Activated CD4-positive, alpha-beta T cell treated with anti-CD3 and anti-CD28 coated beads, Interleukin-2, amount 50 U/mL, for 1 hour (primary cell): ENCODE measurements around the gene PPA2.
"Not testable (repeated sequence)": the region's sequence is repeated elsewhere in the genome, so short reads cannot be mapped to it uniquely, and the experiment has no call there.

Source experiments
- DNase-seq: peaks from one replicate; pipeline ENCODE4 v3.0.0-alpha.2; 2020

The PPA2 gene

GRCh38 chr4:105458001-105458400 lies 15.9 kb downstream of the PPA2 start:
- DNase-seq = no peak

GRCh38 chr4:105455998-105456397 lies 17.9 kb downstream of the PPA2 start:
- DNase-seq = no peak

GRCh38 chr4:105455182-105455581 lies 18.7 kb downstream of the PPA2 start:
- no peak for DNase-seq

GRCh38 chr4:105453550-105454205 lies 20.2 kb downstream of the PPA2 start:
- DNase-seq = no peak

GRCh38 chr4:105451346-105451745 lies 22.5 kb downstream of the PPA2 start:
- DNase-seq = no peak

- DNase-seq = no peak
Measured at GRCh38 chr4:105440890-105441289, 33.0 kb downstream of the PPA2 start.

- no peak for DNase-seq
Measured at GRCh38 chr4:105437637-105438036, 36.2 kb downstream of the PPA2 start.

GRCh38 chr4:105436414-105436813 lies 37.4 kb downstream of the PPA2 start:
- DNase-seq = no peak

- DNase-seq = no peak
Measured at GRCh38 chr4:105434940-105435339, 38.9 kb downstream of the PPA2 start.

GRCh38 chr4:105433421-105433820 lies 40.4 kb downstream of the PPA2 start:
- DNase-seq = no peak

GRCh38 chr4:105432438-105432837 lies 41.4 kb downstream of the PPA2 start:
- DNase-seq = no peak

- no peak for DNase-seq
Measured at GRCh38 chr4:105430811-105431210, 43.1 kb downstream of the PPA2 start.

GRCh38 chr4:105426187-105426897 lies 47.5 kb downstream of the PPA2 start:
- DNase-seq = no peak

GRCh38 chr4:105422207-105422920 lies 51.5 kb downstream of the PPA2 start:
- DNase-seq = no peak

GRCh38 chr4:105417624-105418023 lies 56.2 kb downstream of the PPA2 start:
- DNase-seq = no peak

- DNase-seq = no peak
Measured at GRCh38 chr4:105415281-105415744, 58.5 kb downstream of the PPA2 start.

- no peak for DNase-seq
Measured at GRCh38 chr4:105414316-105414715, 59.5 kb downstream of the PPA2 start.

GRCh38 chr4:105409135-105409534 lies 64.7 kb downstream of the PPA2 start:
- not testable (repeated sequence) for DNase-seq

GRCh38 chr4:105400901-105401677 lies 72.8 kb downstream of the PPA2 start:
- no peak for DNase-seq

GRCh38 chr4:105399532-105400161 lies 74.2 kb downstream of the PPA2 start:
- no peak for DNase-seq

- no peak for DNase-seq
Measured at GRCh38 chr4:105392858-105393257, 81.0 kb downstream of the PPA2 start.

- DNase-seq = no peak
Measured at GRCh38 chr4:105389167-105389566, 84.7 kb downstream of the PPA2 start.

GRCh38 chr4:105387466-105387865 lies 86.4 kb downstream of the PPA2 start:
- DNase-seq = no peak
